ENCODE measurements around the gene LTBR. TPM values are rescaled to one million over a fixed set of nuclear protein-coding genes. Genes with fewer than 3 reads are reported as not detected.
A peak's percentile ranks its signal among the peaks of the same experiment; 100 is the strongest.
"Not testable (repeated sequence)": the region's sequence is repeated elsewhere in the genome, so short reads cannot be mapped to it uniquely, and the experiment has no call there.

The LTBR gene
- total RNA-seq, 2 experiments from 2014 or later: 0.38 to 0.67 TPM

- no peaks in the 10 kb centered on the region for H3K36me3 ChIP-seq (ENCODE audit: insufficient read depth, low read length)
- peaks cover 47% of the 10 kb centered on the region for H3K4me1 Mint-ChIP-seq (ENCODE audit: low read depth)
- H3K4me3 Mint-ChIP-seq: peak overlapping the region; percentile 9
- H3K27me3 ChIP-seq (ENCODE audit: control insufficient read depth in 1 of 2, insufficient read depth in 2 of 2, low read length in 2 of 2): no peaks in the 10 kb centered on the region
- no peaks in the 10 kb centered on the region for H3K36me3 Mint-ChIP-seq (ENCODE audit: low read depth)
- H3K27ac Mint-ChIP-seq: peak overlapping the region; percentile 93
- H3K9me3 ChIP-seq (ENCODE audit: control insufficient read depth in 1 of 2, insufficient read depth in 1 of 2, low read length in 2 of 2): no peaks in the 10 kb centered on the region
- DNase-seq (peak in 3 of 14 experiments; percentile 41 to 67 (median 53)), ATAC-seq (ENCODE audit: poor library complexity) (no peak)
- CTCF ChIA-PET: interaction anchor here (0.8 to 5.4 kb wide), 5 partner anchors 36 to 113 kb away, joined by 3 to 61 read pairs (median 7); no protein-coding TSS in a partner anchor
- H3K27ac ChIP-seq (ENCODE audit: low read depth in 1 of 2, low read length in 2 of 2): peak overlapping the region; percentile 69 to 91
- POLR2A ChIA-PET: interaction anchor here (0.6 to 5.4 kb wide), 10 partner anchors 19 to 139 kb away, joined by 3 to 99 read pairs (median 6); partner anchors contain the start of genes CD27, GAPDH, TAPBPL and VAMP1
- H3K4me1 ChIP-seq (ENCODE audit: insufficient read depth, low read length): peaks cover 52% of the 10 kb centered on the region
- TF ChIP-seq CTCF (IDR thresholded peaks at IDR 0.05): no peak
- intact Hi-C loops (cut with DNase I, micrococcal nuclease): loop anchor here in 1 of 2 experiments (2.0 kb wide), 1 partner anchor 19 kb away; the partner anchor contains the start of gene CD27
- no peaks in the 10 kb centered on the region for H3K9me3 Mint-ChIP-seq
- H3K4me3 ChIP-seq (ENCODE audit: low read length): no peak overlapping the region
- H3K27me3 Mint-ChIP-seq: no peaks in the 10 kb centered on the region
These were observed 41.9 kb downstream of the LTBR start for GRCh38 chr12:6425590-6426531.

GRCh38 chr12:6426882-6427671, 43.1 kb downstream of the LTBR start:
- H3K27me3 Mint-ChIP-seq: no peaks in the 10 kb centered on the region
- Histone ChIP-seq H3K27me3 (ENCODE audit: control insufficient read depth in 1 of 2, insufficient read depth in 2 of 2, low read length in 2 of 2) (no peaks in the 10 kb centered on the region), H3K27ac (ENCODE audit: low read depth in 1 of 2, low read length in 2 of 2) (peak overlapping the region; percentile 69 to 91), H3K4me3 (ENCODE audit: low read length) (peak overlapping the region; percentile 1), H3K9me3 (ENCODE audit: control insufficient read depth in 1 of 2, insufficient read depth in 1 of 2, low read length in 2 of 2) (no peaks in the 10 kb centered on the region), H3K4me1 (ENCODE audit: insufficient read depth, low read length) (peaks cover 54% of the 10 kb centered on the region), H3K36me3 (ENCODE audit: insufficient read depth, low read length) (no peaks in the 10 kb centered on the region)
- peak; percentile 80 for ATAC-seq (ENCODE audit: poor library complexity)
- H3K36me3 Mint-ChIP-seq (ENCODE audit: low read depth): no peaks in the 10 kb centered on the region
- peak; percentile 54 to 90 (median 77) for DNase-seq
- peak overlapping the region; percentile 93 for H3K27ac Mint-ChIP-seq
- no peak for TF ChIP-seq CTCF (IDR thresholded peaks at IDR 0.05)
- intact Hi-C loops (cut with DNase I, micrococcal nuclease): loop anchor here in 1 of 2 experiments (2.0 kb wide), 1 partner anchor 18 kb away; the partner anchor contains the start of gene CD27
- POLR2A ChIA-PET: interaction anchor here (0.6 to 5.4 kb wide), 6 partner anchors 18 to 193 kb away, joined by 3 to 99 read pairs (median 13); partner anchors contain the start of genes CD27, TAPBPL and VAMP1
- H3K9me3 Mint-ChIP-seq: no peaks in the 10 kb centered on the region
- CTCF ChIA-PET: interaction anchor here (0.8 to 5.4 kb wide), 7 partner anchors 25 to 111 kb away, joined by 3 to 61 read pairs (median 5); partner anchors contain the start of gene TAPBPL
- peak overlapping the region; percentile 65 for H3K4me3 Mint-ChIP-seq
- peaks cover 55% of the 10 kb centered on the region for H3K4me1 Mint-ChIP-seq (ENCODE audit: low read depth)

- H3K4me3 Mint-ChIP-seq: not testable (repeated sequence)
These were observed 43.8 kb downstream of the LTBR start for GRCh38 chr12:6427796-6428195.

More at GRCh38 chr12:6427796-6428195, 43.8 kb downstream of the LTBR start:
- ChIA-PET POLR2A (interaction anchor here (0.6 to 5.4 kb wide), 5 partner anchors 17 to 193 kb away, joined by 3 to 99 read pairs (median 14); partner anchors contain the start of genes CD27, TAPBPL and VAMP1), CTCF (interaction anchor here (1.1 to 5.4 kb wide), 4 partner anchors 24 to 111 kb away, joined by 5 to 39 read pairs (median 6); partner anchors contain the start of gene TAPBPL)
- H3K27me3 Mint-ChIP-seq; ATAC-seq (ENCODE audit: poor library complexity); H3K9me3 Mint-ChIP-seq; H3K9me3 ChIP-seq (ENCODE audit: control insufficient read depth in 1 of 2, insufficient read depth in 1 of 2, low read length in 2 of 2); H3K4me3 ChIP-seq (ENCODE audit: low read length); H3K36me3 Mint-ChIP-seq (ENCODE audit: low read depth); DNase-seq; H3K36me3 ChIP-seq (ENCODE audit: insufficient read depth, low read length); H3K27me3 ChIP-seq (ENCODE audit: control insufficient read depth in 1 of 2, insufficient read depth in 2 of 2, low read length in 2 of 2): not testable (repeated sequence)
- peaks cover 58% of the 10 kb centered on the region for H3K4me1 Mint-ChIP-seq (ENCODE audit: low read depth)
- peak overlapping the region; percentile 93 for H3K27ac Mint-ChIP-seq
- Histone ChIP-seq H3K27ac (ENCODE audit: low read depth in 1 of 2, low read length in 2 of 2) (peak overlapping the region; percentile 69 to 91), H3K4me1 (ENCODE audit: insufficient read depth, low read length) (peaks cover 58% of the 10 kb centered on the region)
- intact Hi-C loops (cut with DNase I, micrococcal nuclease): loop anchor here in 1 of 2 experiments (2.0 kb wide), 1 partner anchor 17 kb away; the partner anchor contains the start of gene CD27

Measured in CD4-positive, alpha-beta T cell (primary cell).